ENCODE measurements around the gene FAM53B.
A peak's percentile ranks its signal among the peaks of the same experiment; 100 is the strongest.

Gene FAM53B

DNA sequence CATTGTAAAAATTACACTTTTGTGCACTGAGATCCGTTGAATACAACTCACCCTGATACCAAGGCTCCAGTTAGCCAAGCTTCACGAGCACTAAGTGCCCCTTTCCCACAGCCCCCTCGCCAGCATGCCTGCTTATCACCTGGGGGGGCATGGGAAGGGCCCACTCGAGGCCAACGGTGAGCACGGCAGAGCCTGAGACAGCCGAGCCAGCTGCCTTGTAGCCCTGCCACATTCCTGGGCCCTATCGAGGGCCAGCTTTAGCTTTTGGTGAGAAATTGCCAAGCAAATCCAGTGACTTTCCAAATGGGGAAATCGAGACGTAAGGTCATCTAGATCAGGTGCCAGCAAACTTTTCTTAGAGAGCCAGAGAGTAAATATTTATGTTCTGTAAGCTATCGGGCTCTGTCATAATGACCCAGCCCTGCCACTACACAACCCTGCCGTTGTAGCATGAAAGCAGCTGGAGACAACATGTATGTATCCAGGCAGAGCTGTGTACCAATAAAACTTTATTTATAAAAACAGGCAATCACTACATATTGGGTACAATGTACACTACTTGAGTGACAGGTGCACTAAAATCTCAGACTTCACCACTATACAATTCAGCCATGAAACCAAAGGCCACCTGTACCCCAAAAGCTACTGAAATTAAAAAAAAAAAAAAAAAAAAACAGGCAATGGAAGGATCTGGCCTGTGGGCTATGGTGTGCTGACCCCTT lies 83.6 kb downstream of the FAM53B start:
- no peak for DNase-seq (ENCODE audit: low spot score)
- no peak overlapping the region for H3K4me3 ChIP-seq
- TF ChIP-seq CTCF (IDR thresholded peaks at IDR 0.05), result no peak
- no peak overlapping the region for H3K27ac ChIP-seq

- TF ChIP-seq CTCF (IDR thresholded peaks at IDR 0.05), result no peak
- H3K4me3 ChIP-seq, result no peak overlapping the region
- no peak for DNase-seq (ENCODE audit: low spot score)
- no peak overlapping the region for H3K27ac ChIP-seq
Measured at GRCh38 chr10:124659380-124659779, 84.8 kb downstream of the FAM53B start.

- Histone ChIP-seq H3K27ac (peak overlapping the region; percentile 37 to 58), H3K4me3 (no peak overlapping the region)
- DNase-seq (ENCODE audit: low spot score), result no peak
- TF ChIP-seq CTCF (IDR thresholded peaks at IDR 0.05), result no peak
Measured at GRCh38 chr10:124658591-124659242, 85.5 kb downstream of the FAM53B start.

DNA sequence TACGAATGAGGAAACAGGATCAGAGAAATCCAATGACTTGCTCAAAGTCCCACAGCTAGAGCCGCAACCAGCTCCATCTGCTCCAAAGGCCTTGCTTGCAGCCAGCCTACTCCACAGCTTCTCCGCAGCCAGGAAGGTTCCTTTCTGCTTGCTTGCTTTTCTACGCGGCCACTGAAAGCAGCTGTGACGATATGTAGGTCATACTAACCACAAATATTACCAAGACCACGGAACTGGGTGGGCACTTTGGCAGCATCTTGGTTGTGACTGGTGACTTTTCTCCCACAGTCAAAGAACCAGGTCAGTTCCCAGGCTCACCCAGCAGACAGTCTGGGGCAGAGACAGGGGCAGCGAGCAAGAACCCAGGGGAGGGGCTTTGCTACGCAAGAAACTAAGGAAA lies 86.4 kb downstream of the FAM53B start:
- peak overlapping the region; percentile 37 to 58 for H3K27ac ChIP-seq
- no peak for TF ChIP-seq CTCF (IDR thresholded peaks at IDR 0.05)

DNA sequence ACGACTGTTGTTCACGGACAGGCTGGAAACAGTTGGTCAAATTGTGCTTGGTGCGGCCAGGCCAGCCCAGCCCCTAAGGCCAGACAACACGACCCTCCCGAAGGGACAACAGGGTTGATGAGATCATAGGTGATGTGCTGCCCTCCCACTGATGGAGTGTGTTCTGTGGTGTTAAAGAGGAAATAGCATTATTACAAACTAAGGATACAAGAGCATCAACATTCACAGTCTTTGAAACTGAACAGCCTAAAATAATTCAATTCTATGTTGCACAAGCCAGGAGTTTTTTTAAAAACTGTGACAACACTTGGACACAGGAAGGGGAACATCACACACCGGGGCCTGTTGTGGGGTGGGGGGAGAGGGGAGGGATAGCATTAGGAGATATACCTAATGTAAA lies 87.6 kb downstream of the FAM53B start:
- no peak overlapping the region for H3K4me3 ChIP-seq
- no peak for TF ChIP-seq CTCF (IDR thresholded peaks at IDR 0.05)

More for the DNA sequence above, 86.4 kb downstream of the FAM53B start:
- DNase-seq (ENCODE audit: low spot score), result no peak
- H3K4me3 ChIP-seq, result no peak overlapping the region

GRCh38 chr10:124656113-124656490 lies 88.1 kb downstream of the FAM53B start:
- TF ChIP-seq CTCF (IDR thresholded peaks at IDR 0.05), result no peak
- Histone ChIP-seq H3K4me3 (no peak overlapping the region), H3K27ac (no peak overlapping the region)
- DNase-seq (ENCODE audit: low spot score), result no peak

More for the DNA sequence above, 87.6 kb downstream of the FAM53B start:
- DNase-seq (ENCODE audit: low spot score), result no peak
- no peak overlapping the region for H3K27ac ChIP-seq
